Fibroblast of skin of left quadriceps (primary cell): ENCODE measurements around the gene TAF4B.
"Not testable (repeated sequence)": the region's sequence is repeated elsewhere in the genome, so short reads cannot be mapped to it uniquely, and the experiment has no call there.

Experiments used
- DNase-seq, 2 experiments: peaks; one replicate each; pipeline ENCODE4 v3.0.0-alpha.2; 2013; ENCODE audit warnings: low read depth in 2 of 2

Gene TAF4B

GRCh38 chr18:26233208-26233607 lies 7.0 kb downstream of the TAF4B start:
- DNase-seq = no peak

- not testable (repeated sequence) for DNase-seq
Observed at GRCh38 chr18:26237363-26237762, 11.1 kb downstream of the TAF4B start.

- DNase-seq = not testable (repeated sequence)
Observed at GRCh38 chr18:26238718-26239117, 12.5 kb downstream of the TAF4B start.

GRCh38 chr18:26242392-26242791 lies 16.1 kb downstream of the TAF4B start:
- not testable (repeated sequence) for DNase-seq

- DNase-seq = not testable (repeated sequence)
Observed at GRCh38 chr18:26245434-26245833, 19.2 kb downstream of the TAF4B start.

GRCh38 chr18:26252411-26252810 lies 26.2 kb downstream of the TAF4B start:
- no peak for DNase-seq

GRCh38 chr18:26254808-26255207 lies 28.6 kb downstream of the TAF4B start:
- DNase-seq = not testable (repeated sequence)

- DNase-seq = no peak
Observed at GRCh38 chr18:26255695-26256622, 29.7 kb downstream of the TAF4B start.

- DNase-seq = no peak
Observed at GRCh38 chr18:26258711-26259110, 32.5 kb downstream of the TAF4B start.

GRCh38 chr18:26259416-26259815 lies 33.2 kb downstream of the TAF4B start:
- DNase-seq = not testable (repeated sequence)

- DNase-seq = no peak
Observed at GRCh38 chr18:26262156-26262555, 35.9 kb downstream of the TAF4B start.

GRCh38 chr18:26267357-26267930 lies 41.2 kb downstream of the TAF4B start:
- DNase-seq = no peak

- DNase-seq = no peak
Observed at GRCh38 chr18:26268454-26268853, 42.2 kb downstream of the TAF4B start.

- DNase-seq = no peak
Observed at GRCh38 chr18:26271917-26272549, 45.8 kb downstream of the TAF4B start.

GRCh38 chr18:26277374-26277773 lies 51.1 kb downstream of the TAF4B start:
- no peak for DNase-seq

GRCh38 chr18:26279428-26279827 lies 53.2 kb downstream of the TAF4B start:
- DNase-seq = no peak

GRCh38 chr18:26286008-26286407 lies 59.8 kb downstream of the TAF4B start:
- no peak for DNase-seq

- DNase-seq = no peak
Observed at GRCh38 chr18:26287644-26288043, 61.4 kb downstream of the TAF4B start.

- DNase-seq = no peak
Observed at GRCh38 chr18:26290385-26290784, 64.1 kb downstream of the TAF4B start.

- no peak for DNase-seq
Observed at GRCh38 chr18:26293982-26294381, 67.7 kb downstream of the TAF4B start.

- no peak for DNase-seq
Observed at GRCh38 chr18:26298107-26298506, 71.9 kb downstream of the TAF4B start.

- no peak for DNase-seq
Observed at GRCh38 chr18:26301681-26302080, 75.4 kb downstream of the TAF4B start.

GRCh38 chr18:26303222-26303621 lies 77.0 kb downstream of the TAF4B start:
- DNase-seq = not testable (repeated sequence)
